ENCODE results near the gene ADAM22.

ADAM22 gene

DNA sequence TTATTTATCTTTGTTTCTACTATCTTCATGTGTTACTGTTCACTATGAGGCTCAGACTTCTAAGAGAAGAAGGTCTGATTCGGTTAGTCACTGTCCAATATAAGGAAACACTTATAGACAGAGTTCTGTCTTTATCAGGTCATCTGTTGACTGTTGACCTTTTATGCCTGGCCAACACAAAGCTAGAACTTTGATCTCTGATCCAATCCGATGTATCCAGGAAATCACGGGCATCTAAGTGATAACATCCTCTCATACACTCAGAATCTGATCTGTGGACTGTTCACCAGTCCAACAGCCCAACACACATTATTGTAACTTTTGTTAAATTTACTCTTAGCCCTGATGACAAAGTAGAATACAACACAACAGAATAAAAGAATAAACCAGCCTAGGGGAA is 171.2 kb downstream of the ADAM22 start:
- POLR2A ChIA-PET: no interaction called here
- Histone ChIP-seq H3K27ac (ENCODE audit: extremely low read depth, low read depth, low read length) (no peak overlapping the region), H3K4me1 (ENCODE audit: control insufficient read depth, insufficient read depth, low read length) (no peaks in the 10 kb centered on the region), H3K9me3 (ENCODE audit: control insufficient read depth, insufficient read depth, low read depth, low read length) (no peaks in the 10 kb centered on the region), H3K36me3 (ENCODE audit: control insufficient read depth in 2 of 2, insufficient read depth in 1 of 2, low read length in 2 of 2) (no peaks in the 10 kb centered on the region), H3K4me3 (ENCODE audit: low read depth, low read length) (no peak overlapping the region)
- TF ChIP-seq, protein P1, sequence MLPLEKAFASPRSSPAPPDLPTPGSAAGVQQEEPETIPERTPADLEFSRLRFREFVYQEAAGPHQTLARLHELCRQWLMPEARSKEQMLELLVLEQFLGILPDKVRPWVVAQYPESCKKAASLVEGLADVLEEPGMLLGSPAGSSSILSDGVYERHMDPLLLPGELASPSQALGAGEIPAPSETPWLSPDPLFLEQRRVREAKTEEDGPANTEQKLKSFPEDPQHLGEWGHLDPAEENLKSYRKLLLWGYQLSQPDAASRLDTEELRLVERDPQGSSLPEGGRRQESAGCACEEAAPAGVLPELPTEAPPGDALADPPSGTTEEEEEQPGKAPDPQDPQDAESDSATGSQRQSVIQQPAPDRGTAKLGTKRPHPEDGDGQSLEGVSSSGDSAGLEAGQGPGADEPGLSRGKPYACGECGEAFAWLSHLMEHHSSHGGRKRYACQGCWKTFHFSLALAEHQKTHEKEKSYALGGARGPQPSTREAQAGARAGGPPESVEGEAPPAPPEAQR (tag by site-specific recombination; IDR thresholded peaks at IDR 0.05): no peak
- TF ChIP-seq OVOL3 (tag by site-specific recombination; IDR thresholded peaks at IDR 0.05) (no peak), ZNF555 (tag by site-specific recombination; conservative IDR thresholded peaks at IDR 0.05) (no peak), ZNF121 (tag by site-specific recombination; IDR thresholded peaks at IDR 0.05) (no peak), ZNF629 (tag by site-specific recombination; IDR thresholded peaks at IDR 0.05) (no peak), SP7 (tag by site-specific recombination; IDR thresholded peaks at IDR 0.05) (no peak), ZNF202 (tag by site-specific recombination; IDR thresholded peaks at IDR 0.05; ENCODE audit: borderline replicate concordance) (no peak)
- TF ChIP-seq, protein P2, sequence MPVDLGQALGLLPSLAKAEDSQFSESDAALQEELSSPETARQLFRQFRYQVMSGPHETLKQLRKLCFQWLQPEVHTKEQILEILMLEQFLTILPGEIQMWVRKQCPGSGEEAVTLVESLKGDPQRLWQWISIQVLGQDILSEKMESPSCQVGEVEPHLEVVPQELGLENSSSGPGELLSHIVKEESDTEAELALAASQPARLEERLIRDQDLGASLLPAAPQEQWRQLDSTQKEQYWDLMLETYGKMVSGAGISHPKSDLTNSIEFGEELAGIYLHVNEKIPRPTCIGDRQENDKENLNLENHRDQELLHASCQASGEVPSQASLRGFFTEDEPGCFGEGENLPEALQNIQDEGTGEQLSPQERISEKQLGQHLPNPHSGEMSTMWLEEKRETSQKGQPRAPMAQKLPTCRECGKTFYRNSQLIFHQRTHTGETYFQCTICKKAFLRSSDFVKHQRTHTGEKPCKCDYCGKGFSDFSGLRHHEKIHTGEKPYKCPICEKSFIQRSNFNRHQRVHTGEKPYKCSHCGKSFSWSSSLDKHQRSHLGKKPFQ (tag by site-specific recombination; IDR thresholded peaks at IDR 0.05): no peak
- CTCF ChIA-PET: no interaction called here

DNA sequence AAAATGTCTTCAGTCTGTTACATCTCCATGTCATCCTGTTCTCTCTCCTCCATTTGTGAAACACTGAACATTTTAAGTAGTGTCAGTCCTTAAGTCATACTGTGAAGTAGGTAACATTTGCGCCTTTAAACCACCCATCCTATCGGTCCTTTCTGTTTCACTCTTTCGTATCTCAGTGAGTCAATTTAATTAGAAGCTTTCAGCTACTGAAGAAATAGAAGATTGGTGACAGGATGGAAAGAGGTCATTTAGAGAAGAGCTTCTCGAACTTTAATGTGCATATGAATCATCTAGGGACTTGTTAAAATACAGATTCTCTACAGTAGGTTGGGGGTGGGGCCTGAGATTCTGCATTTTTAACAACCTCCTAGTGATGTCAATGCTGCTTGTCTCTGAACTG is 172.4 kb downstream of the ADAM22 start:
- CTCF ChIA-PET: no interaction called here
- no peak overlapping the region for H3K27ac ChIP-seq (ENCODE audit: extremely low read depth, low read depth, low read length)
- H3K9me3 ChIP-seq (ENCODE audit: control insufficient read depth, insufficient read depth, low read depth, low read length): no peaks in the 10 kb centered on the region
- no peaks in the 10 kb centered on the region for H3K36me3 ChIP-seq (ENCODE audit: control insufficient read depth in 2 of 2, insufficient read depth in 1 of 2, low read length in 2 of 2)
- POLR2A ChIA-PET: no interaction called here
- no peak overlapping the region for H3K4me3 ChIP-seq (ENCODE audit: low read depth, low read length)
- no peak for TF ChIP-seq ZFP41 (tag by site-specific recombination; IDR thresholded peaks at IDR 0.05; ENCODE audit: borderline replicate concordance)
- TF ChIP-seq, protein P3, sequence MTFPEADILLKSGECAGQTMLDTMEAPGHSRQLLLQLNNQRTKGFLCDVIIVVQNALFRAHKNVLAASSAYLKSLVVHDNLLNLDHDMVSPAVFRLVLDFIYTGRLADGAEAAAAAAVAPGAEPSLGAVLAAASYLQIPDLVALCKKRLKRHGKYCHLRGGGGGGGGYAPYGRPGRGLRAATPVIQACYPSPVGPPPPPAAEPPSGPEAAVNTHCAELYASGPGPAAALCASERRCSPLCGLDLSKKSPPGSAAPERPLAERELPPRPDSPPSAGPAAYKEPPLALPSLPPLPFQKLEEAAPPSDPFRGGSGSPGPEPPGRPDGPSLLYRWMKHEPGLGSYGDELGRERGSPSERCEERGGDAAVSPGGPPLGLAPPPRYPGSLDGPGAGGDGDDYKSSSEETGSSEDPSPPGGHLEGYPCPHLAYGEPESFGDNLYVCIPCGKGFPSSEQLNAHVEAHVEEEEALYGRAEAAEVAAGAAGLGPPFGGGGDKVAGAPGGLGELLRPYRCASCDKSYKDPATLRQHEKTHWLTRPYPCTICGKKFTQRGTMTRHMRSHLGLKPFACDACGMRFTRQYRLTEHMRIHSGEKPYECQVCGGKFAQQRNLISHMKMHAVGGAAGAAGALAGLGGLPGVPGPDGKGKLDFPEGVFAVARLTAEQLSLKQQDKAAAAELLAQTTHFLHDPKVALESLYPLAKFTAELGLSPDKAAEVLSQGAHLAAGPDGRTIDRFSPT (tag by site-specific recombination; IDR thresholded peaks at IDR 0.05): no peak
- no peak for TF ChIP-seq ZNF837 (tag by site-specific recombination; IDR thresholded peaks at IDR 0.05)
- no peak for TF ChIP-seq ZNF529 (tag by site-specific recombination; IDR thresholded peaks at IDR 0.05; ENCODE audit: insufficient replicate concordance)
- TF ChIP-seq ZNF76 (tag by site-specific recombination; IDR thresholded peaks at IDR 0.05; ENCODE audit: borderline replicate concordance, low read depth): no peak
- no peaks in the 10 kb centered on the region for H3K4me1 ChIP-seq (ENCODE audit: control insufficient read depth, insufficient read depth, low read length)

DNA sequence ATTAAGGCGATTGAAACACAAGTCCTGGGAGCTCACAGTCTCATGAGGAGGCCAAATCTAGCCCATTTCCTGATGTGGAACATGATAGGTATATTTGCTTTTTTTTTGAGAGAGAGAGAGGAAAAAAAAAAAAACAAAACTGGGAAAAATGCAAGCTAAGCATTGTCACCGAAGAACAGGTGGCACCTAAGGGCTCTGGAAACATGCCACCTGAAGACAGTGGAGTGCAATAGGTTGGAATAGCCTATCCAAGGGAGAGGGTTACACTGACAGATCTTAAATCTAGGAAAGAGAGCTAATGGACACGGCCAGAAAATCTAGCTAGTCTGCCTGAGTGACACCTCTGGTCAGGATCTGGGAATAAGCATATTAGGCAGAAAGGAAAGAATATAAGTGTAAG is 175.6 kb downstream of the ADAM22 start:
- Histone ChIP-seq H3K4me1 (ENCODE audit: control insufficient read depth, insufficient read depth, low read length) (no peaks in the 10 kb centered on the region), H3K9me3 (ENCODE audit: control insufficient read depth, insufficient read depth, low read depth, low read length) (no peaks in the 10 kb centered on the region), H3K36me3 (ENCODE audit: control insufficient read depth in 2 of 2, insufficient read depth in 1 of 2, low read length in 2 of 2) (no peaks in the 10 kb centered on the region), H3K27ac (ENCODE audit: extremely low read depth, low read depth, low read length) (no peak overlapping the region), H3K4me3 (ENCODE audit: low read depth, low read length) (no peak overlapping the region)
- POLR2A ChIA-PET: no interaction called here
- CTCF ChIA-PET: interaction anchor here (0.6 to 1.5 kb wide), 3 partner anchors 222 to 604 kb away, joined by 3 read pairs; no protein-coding TSS in a partner anchor
- no peak for TF ChIP-seq KLF8 (tag by site-specific recombination; IDR thresholded peaks at IDR 0.05)
- TF ChIP-seq GLIS2 (tag by site-specific recombination; IDR thresholded peaks at IDR 0.05): no peak
- TF ChIP-seq ZNF214 (tag by site-specific recombination; IDR thresholded peaks at IDR 0.05; ENCODE audit: borderline replicate concordance): no peak
- TF ChIP-seq, protein P4, sequence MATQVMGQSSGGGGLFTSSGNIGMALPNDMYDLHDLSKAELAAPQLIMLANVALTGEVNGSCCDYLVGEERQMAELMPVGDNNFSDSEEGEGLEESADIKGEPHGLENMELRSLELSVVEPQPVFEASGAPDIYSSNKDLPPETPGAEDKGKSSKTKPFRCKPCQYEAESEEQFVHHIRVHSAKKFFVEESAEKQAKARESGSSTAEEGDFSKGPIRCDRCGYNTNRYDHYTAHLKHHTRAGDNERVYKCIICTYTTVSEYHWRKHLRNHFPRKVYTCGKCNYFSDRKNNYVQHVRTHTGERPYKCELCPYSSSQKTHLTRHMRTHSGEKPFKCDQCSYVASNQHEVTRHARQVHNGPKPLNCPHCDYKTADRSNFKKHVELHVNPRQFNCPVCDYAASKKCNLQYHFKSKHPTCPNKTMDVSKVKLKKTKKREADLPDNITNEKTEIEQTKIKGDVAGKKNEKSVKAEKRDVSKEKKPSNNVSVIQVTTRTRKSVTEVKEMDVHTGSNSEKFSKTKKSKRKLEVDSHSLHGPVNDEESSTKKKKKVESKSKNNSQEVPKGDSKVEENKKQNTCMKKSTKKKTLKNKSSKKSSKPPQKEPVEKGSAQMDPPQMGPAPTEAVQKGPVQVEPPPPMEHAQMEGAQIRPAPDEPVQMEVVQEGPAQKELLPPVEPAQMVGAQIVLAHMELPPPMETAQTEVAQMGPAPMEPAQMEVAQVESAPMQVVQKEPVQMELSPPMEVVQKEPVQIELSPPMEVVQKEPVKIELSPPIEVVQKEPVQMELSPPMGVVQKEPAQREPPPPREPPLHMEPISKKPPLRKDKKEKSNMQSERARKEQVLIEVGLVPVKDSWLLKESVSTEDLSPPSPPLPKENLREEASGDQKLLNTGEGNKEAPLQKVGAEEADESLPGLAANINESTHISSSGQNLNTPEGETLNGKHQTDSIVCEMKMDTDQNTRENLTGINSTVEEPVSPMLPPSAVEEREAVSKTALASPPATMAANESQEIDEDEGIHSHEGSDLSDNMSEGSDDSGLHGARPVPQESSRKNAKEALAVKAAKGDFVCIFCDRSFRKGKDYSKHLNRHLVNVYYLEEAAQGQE (tag by site-specific recombination; IDR thresholded peaks at IDR 0.05): no peak
- TF ChIP-seq ZNF146 (tag by site-specific recombination; IDR thresholded peaks at IDR 0.05): no peak
- TF ChIP-seq ZNF830 (tag by site-specific recombination; IDR thresholded peaks at IDR 0.05; ENCODE audit: low read depth): no peak
- TF ChIP-seq ZNF677 (tag by site-specific recombination; IDR thresholded peaks at IDR 0.05): no peak
- TF ChIP-seq ZBTB7A (tag by site-specific recombination; IDR thresholded peaks at IDR 0.05; ENCODE audit: low read depth): no peak
- TF ChIP-seq ZNF416 (tag by site-specific recombination; IDR thresholded peaks at IDR 0.05): no peak
- no peak for TF ChIP-seq KLF1 (tag by site-specific recombination; IDR thresholded peaks at IDR 0.05)
- TF ChIP-seq ZNF341 (tag by site-specific recombination; IDR thresholded peaks at IDR 0.05; ENCODE audit: low read depth): no peak
- no peak for TF ChIP-seq ZNF521 (tag by site-specific recombination; IDR thresholded peaks at IDR 0.05)

Measured in HEK293 (cell line).